Activated naive CD4-positive, alpha-beta T cell treated with anti-CD3 and anti-CD28 coated beads, Interleukin-2, amount 10 ng/mL, durations not matched to agents 7 days and 5 days (primary cell): ENCODE results near the gene CD300C.
"Not testable (repeated sequence)": the region's sequence is repeated elsewhere in the genome, so short reads cannot be mapped to it uniquely, and the experiment has no call there.

ENCODE experiments used
- CTCF ChIA-PET: fragments of 350-600 bp; sonication (Branson Sonifier 250); formaldehyde crosslinking; loops from one replicate; lab custom pipeline; 2021; ENCODE audit warnings: antibody characterized with exemption; lab: Charles Lee
- DNase-seq: peaks from one replicate; pipeline ENCODE4 v3.0.0-alpha.2; 2020
- H3K27ac Mint-ChIP-seq: one replicate; pipeline ENCODE4 v1.8.0; 2021; ENCODE audit warnings: mild to moderate bottlenecking, moderate library complexity, mixed read lengths
- H3K27me3 Mint-ChIP-seq: one replicate; pipeline ENCODE4 v1.8.0; 2021; ENCODE audit warnings: mild to moderate bottlenecking, mixed read lengths
- H3K36me3 Mint-ChIP-seq: one replicate; pipeline ENCODE4 v1.8.0; 2021; ENCODE audit warnings: mixed read lengths
- H3K4me1 Mint-ChIP-seq: one replicate; pipeline ENCODE4 v1.8.0; 2021; ENCODE audit warnings: mixed read lengths
- H3K4me3 Mint-ChIP-seq: one replicate; pipeline ENCODE4 v1.8.0; 2021; ENCODE audit warnings: mild to moderate bottlenecking, moderate library complexity, mixed read lengths
- H3K9me3 Mint-ChIP-seq: one replicate; pipeline ENCODE4 v1.8.0; 2021; ENCODE audit warnings: mixed read lengths

Gene CD300C

DNA sequence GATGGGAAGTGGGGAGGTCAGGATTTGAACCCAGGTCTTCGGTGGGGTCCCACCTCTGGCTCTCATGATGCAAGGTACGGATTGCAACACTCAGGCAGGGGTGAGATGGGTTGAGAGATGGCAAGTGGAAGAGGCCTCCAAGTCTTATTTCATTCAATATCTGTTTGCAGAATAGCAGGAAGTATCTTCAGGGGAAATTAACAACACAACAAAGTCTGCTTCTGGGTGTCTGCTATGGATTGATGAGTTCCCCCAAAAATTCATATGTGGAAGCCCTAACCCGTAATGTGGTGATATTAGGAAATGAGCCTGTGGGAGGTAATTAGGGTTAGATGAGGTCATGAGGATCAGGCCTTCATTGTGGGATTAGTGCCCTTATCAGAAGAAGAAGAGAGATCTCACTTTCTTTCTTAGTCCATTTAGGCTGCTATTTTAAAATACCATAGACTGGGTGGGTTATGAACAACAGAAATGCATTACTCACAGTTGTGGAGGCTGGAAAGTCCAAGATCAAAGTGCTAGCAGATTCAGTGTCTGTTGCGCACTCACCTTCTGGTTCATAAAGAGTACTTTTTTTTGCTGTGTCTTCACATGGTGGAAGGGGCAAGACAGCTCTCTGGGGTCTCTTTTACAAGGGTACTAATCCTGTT is 25.8 kb upstream of the CD300C start:
- no peak overlapping the region for H3K4me3 Mint-ChIP-seq
- DNase-seq: no peak
- CTCF ChIA-PET: interaction anchor here (1.1 kb wide), 1 partner anchor 79 kb away, joined by 3 read pairs; no protein-coding TSS in a partner anchor
- H3K9me3 Mint-ChIP-seq: peaks cover 2% of the 10 kb centered on the region
- no peaks in the 10 kb centered on the region for H3K36me3 Mint-ChIP-seq
- H3K27ac Mint-ChIP-seq: no peak overlapping the region
- peaks cover 3% of the 10 kb centered on the region for H3K4me1 Mint-ChIP-seq
- peaks cover 70% of the 10 kb centered on the region for H3K27me3 Mint-ChIP-seq

- no peaks in the 10 kb centered on the region for H3K36me3 Mint-ChIP-seq
- H3K4me3 Mint-ChIP-seq: no peak overlapping the region
- H3K27me3 Mint-ChIP-seq: peaks cover 65% of the 10 kb centered on the region
- peaks cover 2% of the 10 kb centered on the region for H3K9me3 Mint-ChIP-seq
- H3K4me1 Mint-ChIP-seq: peaks cover 3% of the 10 kb centered on the region
- no peak overlapping the region for H3K27ac Mint-ChIP-seq
- CTCF ChIA-PET: interaction anchor here (1.1 kb wide), 1 partner anchor 34 kb away, joined by 3 read pairs; no protein-coding TSS in a partner anchor
- DNase-seq: peak; percentile 29
These were observed 23.4 kb upstream of the CD300C start for GRCh38 chr17:74569020-74570003.

- peaks cover 2% of the 10 kb centered on the region for H3K9me3 Mint-ChIP-seq
- DNase-seq: no peak
- peaks cover 67% of the 10 kb centered on the region for H3K27me3 Mint-ChIP-seq
- no peaks in the 10 kb centered on the region for H3K36me3 Mint-ChIP-seq
- peaks cover 3% of the 10 kb centered on the region for H3K4me1 Mint-ChIP-seq
- H3K27ac Mint-ChIP-seq: no peak overlapping the region
- no peak overlapping the region for H3K4me3 Mint-ChIP-seq
- CTCF ChIA-PET: interaction anchor here (2.9 kb wide), 1 partner anchor 80 kb away, joined by 14 read pairs; no protein-coding TSS in a partner anchor
These were observed 22.4 kb upstream of the CD300C start for GRCh38 chr17:74568106-74568873.

GRCh38 chr17:74567397-74567796 is 21.5 kb upstream of the CD300C start, which contains the start of gene CD300H:
CD300H (minus strand) TSS chr17:74567509.
- no peak for DNase-seq
- no peaks in the 10 kb centered on the region for H3K36me3 Mint-ChIP-seq
- CTCF ChIA-PET: interaction anchor here (1.1 to 2.9 kb wide), 5 partner anchors 10 to 321 kb away, joined by 3 to 14 read pairs (median 10); partner anchors contain the start of gene RAB37
- no peak within 1 kb of the TSS for H3K27ac Mint-ChIP-seq
- peaks cover 2% of the 10 kb centered on the region for H3K9me3 Mint-ChIP-seq
- peaks cover 70% of the 10 kb centered on the region for H3K27me3 Mint-ChIP-seq
- peaks cover 3% of the 10 kb centered on the region for H3K4me1 Mint-ChIP-seq
- no peak within 1 kb of the TSS for H3K4me3 Mint-ChIP-seq

GRCh38 chr17:74566132-74566753 is 20.3 kb upstream of the CD300C start:
- CTCF ChIA-PET: interaction anchor here (0.7 to 2.9 kb wide), 24 partner anchors 9 to 320 kb away, joined by 3 to 15 read pairs (median 4); partner anchors contain the start of genes CD300C, CD300LD and RAB37
- Mint-ChIP-seq H3K27ac (no peak overlapping the region), H3K4me1 (peaks cover 3% of the 10 kb centered on the region), H3K9me3 (peaks cover 2% of the 10 kb centered on the region), H3K36me3 (no peaks in the 10 kb centered on the region), H3K4me3 (no peak overlapping the region), H3K27me3 (peaks cover 65% of the 10 kb centered on the region)
- peak; percentile 63 for DNase-seq

DNA sequence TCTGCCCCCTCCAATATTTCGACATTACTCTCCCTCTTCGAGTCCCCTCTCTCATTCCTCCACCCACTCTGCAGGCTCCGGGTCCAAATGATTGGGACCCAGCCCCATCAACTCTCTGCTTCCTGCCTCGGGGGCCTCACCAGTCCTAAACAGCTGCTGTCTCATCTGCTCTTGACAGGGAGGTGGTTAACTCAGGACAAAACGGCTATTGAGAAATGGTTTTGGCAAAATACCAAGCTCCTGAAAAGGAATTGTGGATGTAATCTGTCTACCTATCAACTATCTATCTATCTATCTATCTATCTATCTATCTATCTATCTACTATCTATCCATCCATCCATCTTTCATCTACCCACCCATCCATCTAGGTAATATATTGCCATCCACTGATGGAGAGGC is 19.2 kb upstream of the CD300C start:
- H3K9me3 Mint-ChIP-seq: peaks cover 2% of the 10 kb centered on the region
- H3K36me3 Mint-ChIP-seq: no peaks in the 10 kb centered on the region
- peaks cover 3% of the 10 kb centered on the region for H3K4me1 Mint-ChIP-seq
- H3K27me3 Mint-ChIP-seq: peaks cover 61% of the 10 kb centered on the region
- H3K27ac Mint-ChIP-seq: no peak overlapping the region
- CTCF ChIA-PET: interaction anchor here (0.9 to 2.7 kb wide), 7 partner anchors 8 to 194 kb away, joined by 3 to 15 read pairs (median 10); partner anchors contain the start of gene CD300LD
- no peak for DNase-seq
- H3K4me3 Mint-ChIP-seq: no peak overlapping the region

DNA sequence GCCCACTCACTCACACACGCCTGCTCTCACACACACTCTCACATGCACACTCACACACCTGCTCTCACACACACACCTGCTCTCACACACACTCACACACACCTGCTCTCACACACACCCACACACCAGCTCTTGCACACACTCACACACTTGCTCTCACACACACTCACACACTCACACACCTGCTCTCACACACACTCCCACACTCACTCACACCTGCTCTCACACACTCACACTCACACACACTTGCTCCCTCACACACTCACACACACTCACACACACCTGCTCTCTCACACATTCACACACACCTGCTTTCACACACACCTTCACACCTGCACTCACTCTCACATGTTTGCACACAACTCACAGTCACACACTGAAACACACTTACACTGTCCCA is 17.4 kb upstream of the CD300C start:
- Mint-ChIP-seq H3K4me1 (peaks cover 7% of the 10 kb centered on the region), H3K9me3 (peaks cover 2% of the 10 kb centered on the region), H3K4me3 (no peak overlapping the region), H3K27me3 (peaks cover 44% of the 10 kb centered on the region), H3K27ac (no peak overlapping the region), H3K36me3 (no peaks in the 10 kb centered on the region)
- no peak for DNase-seq
- CTCF ChIA-PET: no interaction called here

DNA sequence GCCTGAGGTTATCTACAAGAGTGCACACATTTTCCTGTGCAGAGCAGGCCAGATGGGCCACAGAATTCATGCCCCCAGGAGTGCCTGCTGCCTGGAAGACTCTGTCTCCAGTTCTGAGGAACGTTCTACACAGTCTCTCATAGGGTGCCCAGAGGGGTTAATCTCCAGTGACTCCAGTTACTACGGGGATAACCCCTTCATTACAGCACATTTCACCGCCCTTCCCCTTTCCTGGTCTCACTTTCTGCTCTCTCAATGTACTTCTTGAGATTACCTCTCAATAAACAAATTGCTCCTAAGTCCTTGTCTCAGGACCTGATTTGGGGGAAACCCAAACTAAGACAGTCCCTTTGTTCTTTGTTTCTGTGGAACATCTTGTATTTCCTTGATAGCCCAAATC is 15.7 kb upstream of the CD300C start:
- Mint-ChIP-seq H3K9me3 (no peaks in the 10 kb centered on the region), H3K4me1 (peaks cover 7% of the 10 kb centered on the region), H3K27ac (no peak overlapping the region), H3K36me3 (no peaks in the 10 kb centered on the region), H3K4me3 (no peak overlapping the region), H3K27me3 (peaks cover 39% of the 10 kb centered on the region)
- CTCF ChIA-PET: no interaction called here
- DNase-seq: no peak

DNA sequence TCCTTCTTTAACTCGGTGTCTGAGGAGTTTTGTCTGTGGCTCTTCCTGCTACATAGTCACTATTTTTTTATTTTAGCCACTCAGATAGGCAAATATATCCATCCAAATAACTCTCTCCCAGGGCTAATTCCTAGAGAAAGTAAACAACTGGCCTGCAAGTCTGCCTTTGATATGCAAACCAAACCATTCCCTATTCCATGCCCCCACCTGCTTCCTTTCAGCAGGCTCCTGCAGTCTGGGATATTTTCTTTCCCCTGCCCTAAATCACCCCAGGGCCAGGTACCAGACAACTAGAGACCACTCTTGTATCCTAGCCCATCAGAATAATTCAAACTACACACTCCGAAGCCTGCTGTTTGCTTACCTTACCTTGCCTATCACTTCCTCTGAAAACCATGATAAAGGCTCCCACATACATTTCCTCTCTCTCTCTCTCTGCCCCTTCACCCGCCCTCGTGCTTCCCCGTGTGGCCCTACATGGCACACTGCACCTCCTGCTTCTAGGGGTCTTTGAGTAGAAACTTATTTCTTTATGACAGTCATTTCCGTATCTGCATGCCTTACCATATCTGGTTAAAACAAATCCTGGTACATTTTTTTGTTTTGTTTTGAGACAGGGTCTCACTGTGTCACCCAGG is 13.1 kb upstream of the CD300C start:
- Mint-ChIP-seq H3K4me3 (no peak overlapping the region), H3K36me3 (no peaks in the 10 kb centered on the region), H3K4me1 (peaks cover 7% of the 10 kb centered on the region), H3K9me3 (no peaks in the 10 kb centered on the region), H3K27ac (no peak overlapping the region), H3K27me3 (peaks cover 38% of the 10 kb centered on the region)
- CTCF ChIA-PET: no interaction called here
- no peak for DNase-seq

- not testable (repeated sequence) for H3K27ac Mint-ChIP-seq, H3K4me3 Mint-ChIP-seq, H3K36me3 Mint-ChIP-seq, H3K9me3 Mint-ChIP-seq, DNase-seq, H3K4me1 Mint-ChIP-seq
- H3K27me3 Mint-ChIP-seq: peaks cover 40% of the 10 kb centered on the region
- CTCF ChIA-PET: interaction anchor here (1.1 to 2.8 kb wide), 2 partner anchors 8 to 179 kb away, joined by 4 to 15 read pairs; no protein-coding TSS in a partner anchor
These were observed 12.5 kb upstream of the CD300C start for GRCh38 chr17:74558402-74558801.

GRCh38 chr17:74555427-74555940 is 9.6 kb upstream of the CD300C start:
- H3K27ac Mint-ChIP-seq: no peak overlapping the region
- DNase-seq: no peak
- no peak overlapping the region for H3K4me3 Mint-ChIP-seq
- H3K9me3 Mint-ChIP-seq: no peaks in the 10 kb centered on the region
- H3K4me1 Mint-ChIP-seq: peaks cover 7% of the 10 kb centered on the region
- H3K36me3 Mint-ChIP-seq: no peaks in the 10 kb centered on the region
- CTCF ChIA-PET: interaction anchor here (1.5 kb wide), 1 partner anchor 11 kb away, joined by 5 read pairs; no protein-coding TSS in a partner anchor
- peaks cover 42% of the 10 kb centered on the region for H3K27me3 Mint-ChIP-seq

DNA sequence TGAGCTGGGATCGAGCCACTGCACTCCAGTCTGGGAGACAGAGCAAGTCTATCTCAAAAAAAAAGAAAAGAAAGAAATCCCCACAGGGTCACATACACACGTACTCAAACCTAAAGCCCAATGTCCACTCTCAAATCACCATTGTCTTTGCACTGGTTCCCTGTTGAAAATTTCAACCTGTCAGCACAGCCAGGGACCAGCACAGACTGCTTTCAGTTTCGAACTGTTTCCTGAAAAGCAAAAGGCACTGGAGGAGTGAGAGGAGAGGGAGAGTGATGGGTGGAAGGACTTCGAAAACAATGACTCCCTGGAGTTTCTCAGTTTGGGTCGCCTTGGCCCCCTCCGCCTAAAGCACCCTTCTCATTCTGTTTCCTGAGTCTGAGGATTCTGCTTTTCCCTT is 9.0 kb upstream of the CD300C start:
- CTCF ChIA-PET: interaction anchor here (1.5 kb wide), 1 partner anchor 11 kb away, joined by 5 read pairs; no protein-coding TSS in a partner anchor
- Mint-ChIP-seq H3K4me3 (no peak overlapping the region), H3K4me1 (peaks cover 7% of the 10 kb centered on the region), H3K27me3 (peaks cover 43% of the 10 kb centered on the region), H3K27ac (no peak overlapping the region), H3K36me3 (no peaks in the 10 kb centered on the region), H3K9me3 (no peaks in the 10 kb centered on the region)
- no peak for DNase-seq
